HG03064 (cell line): ENCODE measurements around the gene ANKRD52.

Source experiments
- ATAC-seq: cut with Tn5 transposase; IDR thresholded peaks from one replicate; pipeline ENCODE4 v1.9.1; 2021; ENCODE audit warnings: low read depth; ENCODE audit not compliant: unreplicated experiment

The ANKRD52 gene

GRCh38 chr12:56188131-56188777 lies 69.9 kb downstream of the ANKRD52 start:
- no peak for ATAC-seq
